ENCODE data around the gene GPR183. TPM values are rescaled to one million over a fixed set of nuclear protein-coding genes. Genes with fewer than 3 reads are reported as not detected.
A peak's percentile ranks its signal among the peaks of the same experiment; 100 is the strongest.

The GPR183 gene
- total RNA-seq, 1 experiment from 2014 or later: 0.30 TPM

DNA sequence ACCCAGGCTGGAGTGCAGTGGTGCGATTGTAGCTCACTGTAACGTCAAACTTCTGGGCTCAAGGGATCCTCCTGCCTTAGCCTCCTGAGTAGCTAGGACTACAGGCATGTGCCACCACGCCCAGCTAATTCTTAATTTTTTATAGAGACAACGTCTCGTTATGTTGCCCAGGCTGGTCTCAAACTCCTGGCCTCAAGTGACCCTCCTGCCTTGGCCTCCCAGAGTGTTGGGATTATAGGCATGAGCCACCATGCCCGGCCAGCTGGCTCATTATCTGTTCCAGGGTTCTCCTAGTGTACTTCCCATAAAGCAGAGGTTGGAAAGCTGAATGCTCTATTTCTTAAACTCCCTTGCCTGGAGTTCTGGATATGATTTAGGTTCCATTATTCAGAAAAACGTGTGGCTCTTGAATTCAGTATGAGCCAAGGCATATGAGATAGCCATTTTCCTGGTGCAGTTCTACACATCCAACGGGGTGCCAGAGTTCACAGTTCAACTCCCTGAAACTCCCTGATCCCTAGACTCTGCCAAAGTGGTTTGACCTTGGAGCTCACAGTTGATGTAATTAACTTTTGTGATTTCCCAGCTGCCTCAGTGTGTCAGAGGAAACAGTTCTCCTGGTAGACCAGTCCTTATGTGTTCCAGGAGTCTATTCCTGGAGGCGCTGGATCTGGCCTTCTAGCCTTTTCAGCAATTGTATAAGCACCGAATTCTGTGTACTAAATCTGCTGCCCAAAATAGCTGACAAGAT is 21.6 kb downstream of the GPR183 start (continued):
- TF ChIP-seq, protein P1, sequence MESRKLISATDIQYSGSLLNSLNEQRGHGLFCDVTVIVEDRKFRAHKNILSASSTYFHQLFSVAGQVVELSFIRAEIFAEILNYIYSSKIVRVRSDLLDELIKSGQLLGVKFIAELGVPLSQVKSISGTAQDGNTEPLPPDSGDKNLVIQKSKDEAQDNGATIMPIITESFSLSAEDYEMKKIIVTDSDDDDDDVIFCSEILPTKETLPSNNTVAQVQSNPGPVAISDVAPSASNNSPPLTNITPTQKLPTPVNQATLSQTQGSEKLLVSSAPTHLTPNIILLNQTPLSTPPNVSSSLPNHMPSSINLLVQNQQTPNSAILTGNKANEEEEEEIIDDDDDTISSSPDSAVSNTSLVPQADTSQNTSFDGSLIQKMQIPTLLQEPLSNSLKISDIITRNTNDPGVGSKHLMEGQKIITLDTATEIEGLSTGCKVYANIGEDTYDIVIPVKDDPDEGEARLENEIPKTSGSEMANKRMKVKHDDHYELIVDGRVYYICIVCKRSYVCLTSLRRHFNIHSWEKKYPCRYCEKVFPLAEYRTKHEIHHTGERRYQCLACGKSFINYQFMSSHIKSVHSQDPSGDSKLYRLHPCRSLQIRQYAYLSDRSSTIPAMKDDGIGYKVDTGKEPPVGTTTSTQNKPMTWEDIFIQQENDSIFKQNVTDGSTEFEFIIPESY (IDR thresholded peaks at IDR 0.05; ENCODE audit: extremely low read depth, insufficient replicate concordance, low read length): no peak
- no peak for TF ChIP-seq ELF1 (IDR thresholded peaks at IDR 0.05; ENCODE audit: borderline replicate concordance, low read depth)
- TF ChIP-seq SIN3A (IDR thresholded peaks at IDR 0.05; ENCODE audit: low read depth): no peak
- no peak for TF ChIP-seq ZNF274 (IDR thresholded peaks at IDR 0.05; ENCODE audit: low read depth, low read length)
- no peak for TF ChIP-seq SP1 (IDR thresholded peaks at IDR 0.05; ENCODE audit: low read depth)
- TF ChIP-seq, protein P2, sequence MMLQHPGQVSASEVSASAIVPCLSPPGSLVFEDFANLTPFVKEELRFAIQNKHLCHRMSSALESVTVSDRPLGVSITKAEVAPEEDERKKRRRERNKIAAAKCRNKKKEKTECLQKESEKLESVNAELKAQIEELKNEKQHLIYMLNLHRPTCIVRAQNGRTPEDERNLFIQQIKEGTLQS (IDR thresholded peaks at IDR 0.05): no peak
- no peak for TF ChIP-seq FOSL1 (IDR thresholded peaks at IDR 0.05; ENCODE audit: low read depth)
- TF ChIP-seq POLR2AphosphoS5 (IDR thresholded peaks at IDR 0.05; ENCODE audit: low read depth, low read length): no peak
- TF ChIP-seq SRF (IDR thresholded peaks at IDR 0.05; ENCODE audit: low read depth): no peak

DNA sequence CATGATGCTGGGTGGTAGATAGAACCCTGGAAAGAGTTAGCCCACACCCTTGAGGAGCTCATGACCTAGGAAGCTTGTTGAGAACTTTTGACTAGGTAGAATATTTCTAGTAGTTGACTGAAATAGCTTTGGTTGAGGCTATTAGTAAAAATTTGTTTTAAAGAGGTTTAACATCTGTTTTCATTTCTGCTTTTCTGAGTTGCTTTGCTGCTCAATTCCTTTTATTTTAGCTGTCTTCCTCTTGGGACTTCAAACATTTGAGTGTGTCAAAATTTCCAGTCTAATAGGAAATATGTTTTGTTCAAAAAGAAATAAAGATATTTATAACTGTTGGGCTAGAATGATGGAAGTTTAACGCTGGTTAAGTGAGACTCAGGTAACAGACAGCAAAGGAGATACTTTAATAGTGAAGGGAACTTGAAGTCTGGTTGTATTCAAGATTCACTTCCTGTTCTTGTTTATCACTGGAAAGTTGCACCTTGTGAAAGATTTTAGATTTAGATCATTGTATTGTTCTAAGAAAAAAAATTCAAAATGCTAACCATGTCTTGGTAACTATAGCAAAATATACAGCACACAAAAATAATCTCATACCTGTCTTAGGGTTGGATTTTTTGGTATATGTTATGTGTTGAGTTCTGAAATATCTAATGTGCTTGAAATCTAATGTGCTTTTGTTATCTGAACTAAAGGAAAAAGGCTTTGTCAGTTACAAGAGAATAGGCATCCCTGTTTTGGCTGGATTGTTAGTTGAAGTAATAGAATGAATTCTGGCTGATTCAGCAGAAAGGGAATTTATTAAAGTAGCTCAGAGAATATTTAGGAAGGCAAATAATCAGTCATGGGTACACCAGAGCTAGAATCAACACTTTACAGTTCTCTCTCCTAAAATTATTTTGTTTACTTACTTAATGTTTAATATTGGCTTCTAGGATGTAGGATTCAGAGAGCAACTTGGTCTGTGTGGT is 24.7 kb downstream of the GPR183 start:
- ATAC-seq (no peak), DNase-seq (ENCODE audit: low read depth, low spot score) (no peak)
- Histone ChIP-seq H3K4me2 (ENCODE audit: low read length) (no peak overlapping the region), H3K27me3 (ENCODE audit: insufficient read depth, low read length) (no peaks in the 10 kb centered on the region), H3K9me3 (ENCODE audit: control insufficient read depth in 1 of 2, insufficient read depth in 1 of 2, low read depth in 1 of 2, low read length in 2 of 2) (no peaks in the 10 kb centered on the region), H3K9ac (ENCODE audit: low read length) (no peak overlapping the region), H4K20me1 (ENCODE audit: insufficient read depth) (no peaks in the 10 kb centered on the region), H3K36me3 (ENCODE audit: control insufficient read depth in 1 of 2, insufficient read depth in 2 of 2, low read length in 2 of 2) (no peaks in the 10 kb centered on the region), H3K4me1 (ENCODE audit: control insufficient read depth in 1 of 2, insufficient read depth in 2 of 2, low read length in 2 of 2) (no peaks in the 10 kb centered on the region), H3K9me2 (ENCODE audit: insufficient read depth) (no peaks in the 10 kb centered on the region), H3K79me2 (ENCODE audit: insufficient read depth, low read length) (peaks cover 18% of the 10 kb centered on the region; the same call in 1 of the 2 replicates), H2AFZ (ENCODE audit: low read depth, low read length, poor library complexity, severe bottlenecking) (no peak overlapping the region), H3K4me3 (replicated peaks in 1 of 2; ENCODE audit: low read depth in 1 of 2, low read length in 2 of 2) (no peak overlapping the region), H3K27ac (ENCODE audit: low read depth, low read length) (no peak overlapping the region)
- RAD21 ChIA-PET (ENCODE audit: low non-redundant PET in 1 of 2, low total read pairs in 2 of 2, uncharacterized antibody in 2 of 2, unreplicated experiment in 2 of 2): no interaction called here
- intact Hi-C loops (cut with micrococcal nuclease): no loop called here
- TSS peak; percentile 15 for BruUV-seq (replicated peaks)
- CTCF ChIA-PET: interaction anchor here (1.5 to 1.7 kb wide), 2 partner anchors 13 to 17 kb away, joined by 5 read pairs; no protein-coding TSS in a partner anchor
- POLR2A ChIA-PET: no interaction called here
- no peak for TF ChIP-seq ELF1 (IDR thresholded peaks at IDR 0.05; ENCODE audit: borderline replicate concordance, low read depth)
- TF ChIP-seq, protein P3, sequence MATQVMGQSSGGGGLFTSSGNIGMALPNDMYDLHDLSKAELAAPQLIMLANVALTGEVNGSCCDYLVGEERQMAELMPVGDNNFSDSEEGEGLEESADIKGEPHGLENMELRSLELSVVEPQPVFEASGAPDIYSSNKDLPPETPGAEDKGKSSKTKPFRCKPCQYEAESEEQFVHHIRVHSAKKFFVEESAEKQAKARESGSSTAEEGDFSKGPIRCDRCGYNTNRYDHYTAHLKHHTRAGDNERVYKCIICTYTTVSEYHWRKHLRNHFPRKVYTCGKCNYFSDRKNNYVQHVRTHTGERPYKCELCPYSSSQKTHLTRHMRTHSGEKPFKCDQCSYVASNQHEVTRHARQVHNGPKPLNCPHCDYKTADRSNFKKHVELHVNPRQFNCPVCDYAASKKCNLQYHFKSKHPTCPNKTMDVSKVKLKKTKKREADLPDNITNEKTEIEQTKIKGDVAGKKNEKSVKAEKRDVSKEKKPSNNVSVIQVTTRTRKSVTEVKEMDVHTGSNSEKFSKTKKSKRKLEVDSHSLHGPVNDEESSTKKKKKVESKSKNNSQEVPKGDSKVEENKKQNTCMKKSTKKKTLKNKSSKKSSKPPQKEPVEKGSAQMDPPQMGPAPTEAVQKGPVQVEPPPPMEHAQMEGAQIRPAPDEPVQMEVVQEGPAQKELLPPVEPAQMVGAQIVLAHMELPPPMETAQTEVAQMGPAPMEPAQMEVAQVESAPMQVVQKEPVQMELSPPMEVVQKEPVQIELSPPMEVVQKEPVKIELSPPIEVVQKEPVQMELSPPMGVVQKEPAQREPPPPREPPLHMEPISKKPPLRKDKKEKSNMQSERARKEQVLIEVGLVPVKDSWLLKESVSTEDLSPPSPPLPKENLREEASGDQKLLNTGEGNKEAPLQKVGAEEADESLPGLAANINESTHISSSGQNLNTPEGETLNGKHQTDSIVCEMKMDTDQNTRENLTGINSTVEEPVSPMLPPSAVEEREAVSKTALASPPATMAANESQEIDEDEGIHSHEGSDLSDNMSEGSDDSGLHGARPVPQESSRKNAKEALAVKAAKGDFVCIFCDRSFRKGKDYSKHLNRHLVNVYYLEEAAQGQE (IDR thresholded peaks at IDR 0.05; ENCODE audit: low read depth): no peak
- TF ChIP-seq EZH2phosphoT487 (IDR thresholded peaks at IDR 0.05; ENCODE audit: borderline replicate concordance): no peak
- no peak for TF ChIP-seq ZNF274 (IDR thresholded peaks at IDR 0.05; ENCODE audit: low read depth, low read length)
- TF ChIP-seq SRF (IDR thresholded peaks at IDR 0.05; ENCODE audit: low read depth): no peak
- TF ChIP-seq POLR2A (IDR thresholded peaks at IDR 0.05; ENCODE audit: borderline replicate concordance, extremely low read depth, insufficient read depth, insufficient read length): no peak
- TF ChIP-seq, protein P4, sequence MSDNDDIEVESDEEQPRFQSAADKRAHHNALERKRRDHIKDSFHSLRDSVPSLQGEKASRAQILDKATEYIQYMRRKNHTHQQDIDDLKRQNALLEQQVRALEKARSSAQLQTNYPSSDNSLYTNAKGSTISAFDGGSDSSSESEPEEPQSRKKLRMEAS (IDR thresholded peaks at IDR 0.05): no peak
- no peak for TF ChIP-seq RAD21 (IDR thresholded peaks at IDR 0.05; ENCODE audit: low read depth)
- no peak for TF ChIP-seq POLR2AphosphoS5 (IDR thresholded peaks at IDR 0.05; ENCODE audit: low read depth, low read length)
- TF ChIP-seq CEBPB (IDR thresholded peaks at IDR 0.05; ENCODE audit: low read depth): no peak
- no peak for TF ChIP-seq CBX3 (IDR thresholded peaks at IDR 0.05; ENCODE audit: low read depth)
- TF ChIP-seq FOSL1 (IDR thresholded peaks at IDR 0.05; ENCODE audit: low read depth): no peak
- no peak for TF ChIP-seq ZFX (IDR thresholded peaks at IDR 0.05)

Data from HCT116 (cell line).